RWPE2 (cell line): Measurements from ENCODE around the gene STK38L.

Experiments used
- ATAC-seq: fragments of 200-7000 bp; cut with Tn5 transposase; 3 replicates; pipeline ENCODE4 v1.9.1; 2021; ENCODE audit warnings: low read depth
- DNase-seq: peaks from one replicate; pipeline ENCODE4 v3.0.0-alpha.2; 2020; ENCODE audit warnings: low spot score
- H3K27ac ChIP-seq: fragments of 450-650 bp; 2 replicates; pipeline ENCODE4 v1.5.1; 2017; ENCODE audit warnings: mild to moderate bottlenecking; ENCODE audit not compliant: poor library complexity, severe bottlenecking
- H3K27me3 ChIP-seq: fragments of 250-450 bp; sonication (Bioruptor Pico); 2 replicates; pipeline ENCODE4 v1.5.1; 2021; ENCODE audit warnings: mild to moderate bottlenecking, moderate library complexity; ENCODE audit not compliant: insufficient read depth, poor library complexity, severe bottlenecking
- H3K36me3 ChIP-seq: fragments of 250-450 bp; sonication (Bioruptor Pico); 2 replicates; pipeline ENCODE4 v1.5.1; 2020; ENCODE audit warnings: low read depth, mild to moderate bottlenecking, moderate library complexity
- H3K4me1 ChIP-seq: fragments of 250-450 bp; sonication (Bioruptor Pico); 2 replicates; pipeline ENCODE4 v1.5.1; 2021; ENCODE audit warnings: mild to moderate bottlenecking, moderate library complexity; ENCODE audit not compliant: insufficient read depth, poor library complexity, severe bottlenecking
- H3K4me3 ChIP-seq: fragments of 250-450 bp; sonication (Bioruptor Pico); 2 replicates; pipeline ENCODE4 v1.5.1; 2021; ENCODE audit warnings: mild to moderate bottlenecking, moderate library complexity; ENCODE audit not compliant: severe bottlenecking
- H3K9me3 ChIP-seq: fragments of 250-450 bp; sonication (Bioruptor Pico); 2 replicates; pipeline ENCODE4 v1.5.1; 2021; ENCODE audit warnings: mild to moderate bottlenecking, moderate library complexity; ENCODE audit not compliant: severe bottlenecking
- TF ChIP-seq, protein P1 (sequence below): fragments of 450-650 bp; IDR thresholded peaks from one replicate; pipeline ENCODE4 v1.5.1; 2017; ENCODE audit warnings: mild to moderate bottlenecking, moderate library complexity; ENCODE audit not compliant: poor library complexity, severe bottlenecking

Gene STK38L

GRCh38 chr12:27332714-27333402 lies 88.8 kb downstream of the STK38L start, which contains the start of gene BMAL2:
BMAL2 (plus strand) TSS chr12:27332836; CDS start chr12:27333073, 237 bp downstream.
- DNase-seq = no peak
- peak within 1 kb of the TSS; percentile 85 for H3K27ac ChIP-seq
- no peak; the same call in 2 of the 3 replicates for ATAC-seq
- TF ChIP-seq, protein P1, sequence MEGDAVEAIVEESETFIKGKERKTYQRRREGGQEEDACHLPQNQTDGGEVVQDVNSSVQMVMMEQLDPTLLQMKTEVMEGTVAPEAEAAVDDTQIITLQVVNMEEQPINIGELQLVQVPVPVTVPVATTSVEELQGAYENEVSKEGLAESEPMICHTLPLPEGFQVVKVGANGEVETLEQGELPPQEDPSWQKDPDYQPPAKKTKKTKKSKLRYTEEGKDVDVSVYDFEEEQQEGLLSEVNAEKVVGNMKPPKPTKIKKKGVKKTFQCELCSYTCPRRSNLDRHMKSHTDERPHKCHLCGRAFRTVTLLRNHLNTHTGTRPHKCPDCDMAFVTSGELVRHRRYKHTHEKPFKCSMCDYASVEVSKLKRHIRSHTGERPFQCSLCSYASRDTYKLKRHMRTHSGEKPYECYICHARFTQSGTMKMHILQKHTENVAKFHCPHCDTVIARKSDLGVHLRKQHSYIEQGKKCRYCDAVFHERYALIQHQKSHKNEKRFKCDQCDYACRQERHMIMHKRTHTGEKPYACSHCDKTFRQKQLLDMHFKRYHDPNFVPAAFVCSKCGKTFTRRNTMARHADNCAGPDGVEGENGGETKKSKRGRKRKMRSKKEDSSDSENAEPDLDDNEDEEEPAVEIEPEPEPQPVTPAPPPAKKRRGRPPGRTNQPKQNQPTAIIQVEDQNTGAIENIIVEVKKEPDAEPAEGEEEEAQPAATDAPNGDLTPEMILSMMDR = no peak
- no peaks in the 10 kb centered on the region for H3K27me3 ChIP-seq
- H3K4me1 ChIP-seq = peaks cover 49% of the 10 kb centered on the region
- H3K4me3 ChIP-seq = peak within 1 kb of the TSS; percentile 74
- H3K9me3 ChIP-seq = no peaks in the 10 kb centered on the region
- no peaks in the 10 kb centered on the region; the same call in 1 of the 2 replicates for H3K36me3 ChIP-seq

GRCh38 chr12:27333403-27334009 lies 89.4 kb downstream of the STK38L start:
- ATAC-seq = no peak

GRCh38 chr12:27334042-27334720 lies 90.1 kb downstream of the STK38L start:
- Histone ChIP-seq H3K27me3 (no peaks in the 10 kb centered on the region), H3K9me3 (no peaks in the 10 kb centered on the region), H3K36me3 (no peaks in the 10 kb centered on the region; the same call in 1 of the 2 replicates), H3K4me3 (peak overlapping the region; percentile 74), H3K27ac (peak overlapping the region; percentile 85), H3K4me1 (peaks cover 49% of the 10 kb centered on the region)
- no peak for ATAC-seq
- DNase-seq = no peak
- TF ChIP-seq, protein P1 = no peak

More at GRCh38 chr12:27333403-27334009, 89.4 kb downstream of the STK38L start:
- Histone ChIP-seq H3K27ac (peak overlapping the region; percentile 85), H3K4me1 (peaks cover 49% of the 10 kb centered on the region), H3K4me3 (peak overlapping the region; percentile 74), H3K9me3 (no peaks in the 10 kb centered on the region), H3K27me3 (no peaks in the 10 kb centered on the region), H3K36me3 (no peaks in the 10 kb centered on the region; the same call in 1 of the 2 replicates)
- DNase-seq = no peak
- TF ChIP-seq, protein P1 = no peak

DNA sequence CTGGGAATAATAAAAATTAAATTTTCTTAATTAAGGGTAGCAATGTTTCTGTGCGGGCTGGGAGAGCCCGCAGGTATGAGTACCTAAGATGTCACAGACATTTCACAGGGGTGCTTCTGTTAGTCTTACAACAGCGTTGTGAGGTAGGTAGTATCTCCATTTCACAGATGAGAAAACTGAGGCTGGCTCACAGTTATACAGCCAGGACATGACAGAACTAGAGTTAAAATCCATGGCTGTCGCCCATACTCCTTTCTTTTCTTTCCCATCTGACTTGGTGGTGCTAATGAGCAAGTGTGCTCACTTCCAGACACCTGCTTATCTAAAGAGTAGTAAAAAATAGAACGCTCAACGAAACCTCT lies 90.6 kb downstream of the STK38L start:
- H3K27me3 ChIP-seq = no peaks in the 10 kb centered on the region
- ATAC-seq (no peak), DNase-seq (no peak)
- H3K27ac ChIP-seq = peak overlapping the region; percentile 85
- peaks cover 49% of the 10 kb centered on the region for H3K4me1 ChIP-seq
- no peaks in the 10 kb centered on the region; the same call in 1 of the 2 replicates for H3K36me3 ChIP-seq
- H3K9me3 ChIP-seq = no peaks in the 10 kb centered on the region
- TF ChIP-seq, protein P1 = no peak
- peak overlapping the region; percentile 74 for H3K4me3 ChIP-seq
